Measurements from ENCODE around the gene CMTR1.

GRCh38 chr6:37514837-37515236 is 81.8 kb downstream of the CMTR1 start:
- TF ChIP-seq CTCF (IDR thresholded peaks at IDR 0.05 in 2 of 3, conservative IDR thresholded peaks at IDR 0.05 in 1 of 3; ENCODE audit: borderline replicate concordance in 1 of 3, insufficient read depth in 1 of 3, low read depth in 2 of 3, low read length in 2 of 3), result no peak
- no peak for TF ChIP-seq POLR2A (IDR thresholded peaks at IDR 0.05; ENCODE audit: borderline replicate concordance, extremely low read depth, insufficient read depth, insufficient read length)
- TF ChIP-seq EZH2 (IDR thresholded peaks at IDR 0.05), result no peak
- no peak for TF ChIP-seq YY1 (IDR thresholded peaks at IDR 0.05; ENCODE audit: extremely low read depth, insufficient replicate concordance, low read depth, low read length)
- TF ChIP-seq ELF1 (IDR thresholded peaks at IDR 0.05; ENCODE audit: borderline replicate concordance, low read depth), result no peak
- no peak for TF ChIP-seq SIN3A (IDR thresholded peaks at IDR 0.05; ENCODE audit: low read depth)
- no peak for TF ChIP-seq SRF (IDR thresholded peaks at IDR 0.05; ENCODE audit: low read depth)

Measured in HCT116 (cell line).